NT2/D1 (cell line): ENCODE data around the gene SFXN2.

Experiments
- SUZ12 ChIP-seq: IDR thresholded peaks from 2 replicates; pipeline ENCODE4 v1.6.1; 2011; ENCODE audit not compliant: insufficient read length, insufficient read depth; ENCODE audit errors: extremely low read depth
- YY1 ChIP-seq: IDR thresholded peaks from 2 replicates; pipeline ENCODE4 v1.6.1; 2011; ENCODE audit not compliant: insufficient read length, insufficient read depth
- ZNF274 ChIP-seq: IDR thresholded peaks from 2 replicates; pipeline ENCODE4 v1.6.1; 2011; ENCODE audit warnings: mild to moderate bottlenecking, low read depth, low read length

GRCh38 chr10:102765336-102765735, 50.9 kb downstream of the SFXN2 start:
- TF ChIP-seq YY1 (no peak), ZNF274 (no peak), SUZ12 (no peak)
